HEK293 (cell line): Measurements from ENCODE around the gene INPP4B.

Experiments
- CTCF ChIA-PET: fragments of 350-600 bp; formaldehyde crosslinking; extraction: SDS; loops from one replicate; lab custom pipeline; 2021; ENCODE audit warnings: antibody characterized with exemption; lab: Yijun Ruan, JAX
- POLR2A ChIA-PET: fragments of 300-600 bp; formaldehyde crosslinking; extraction: SDS; loops from one replicate; lab custom pipeline; 2020; ENCODE audit warnings: antibody characterized with exemption, inconsistent platforms; lab: Yijun Ruan, JAX
- H3K27ac ChIP-seq: fragments of 200-500 bp; sonication (Bioruptor generic); 2 replicates; pipeline ENCODE4 v1.5.1; 2014; ENCODE audit warnings: low read depth, low read length, control low read depth, inconsistent platforms; ENCODE audit errors: extremely low read depth
- H3K36me3 ChIP-seq, 2 experiments: fragments of 200-500 bp in 1 of 2; sonication (Bioruptor generic) in 1 of 2; 1 replicate in 1 of 2; 2 replicates in 1 of 2; pipeline ENCODE4 v1.5.1; 2014 to 2017; ENCODE audit warnings: inconsistent platforms in 2 of 2, low read length in 2 of 2; ENCODE audit not compliant: control insufficient read depth in 2 of 2, insufficient read depth in 1 of 2
- H3K4me1 ChIP-seq: fragments of 200-500 bp; sonication (Bioruptor generic); 2 replicates; pipeline ENCODE4 v1.5.1; 2014; ENCODE audit warnings: mild to moderate bottlenecking, low read length, inconsistent platforms; ENCODE audit not compliant: control insufficient read depth, insufficient read depth
- H3K4me3 ChIP-seq: 2 replicates; pipeline ENCODE4 v1.5.1; 2011; ENCODE audit warnings: low read depth, mild to moderate bottlenecking, control low read depth, low read length, moderate library complexity
- H3K9me3 ChIP-seq: fragments of 200-500 bp; sonication (Bioruptor generic); 2 replicates; pipeline ENCODE4 v1.5.1; 2014; ENCODE audit warnings: low read depth, low read length, inconsistent platforms; ENCODE audit not compliant: control insufficient read depth, insufficient read depth
- ATF2 ChIP-seq: fragments of 450-650 bp; formaldehyde crosslinking; IDR thresholded peaks from 2 replicates; pipeline ENCODE4 v1.5.1; 2016; ENCODE audit warnings: missing biosample characterization, missing genetic modification characterization, low read depth
- GLI4 ChIP-seq: fragments of 450-650 bp; formaldehyde crosslinking; IDR thresholded peaks from 2 replicates; pipeline ENCODE4 v1.5.1; 2016; ENCODE audit warnings: missing biosample characterization, missing genetic modification characterization
- ZBTB1 ChIP-seq: fragments of 450-650 bp; formaldehyde crosslinking; IDR thresholded peaks from 2 replicates; pipeline ENCODE4 v1.5.1; 2016; ENCODE audit warnings: missing biosample characterization, missing genetic modification characterization
- ZBTB11 ChIP-seq: fragments of 450-650 bp; formaldehyde crosslinking; conservative IDR thresholded peaks from 2 replicates; pipeline ENCODE4 v1.5.1; 2016; ENCODE audit warnings: low read depth, missing biosample characterization, missing genetic modification characterization
- ZBTB20 ChIP-seq: fragments of 450-650 bp; formaldehyde crosslinking; IDR thresholded peaks from 2 replicates; pipeline ENCODE4 v1.5.1; 2016; ENCODE audit warnings: missing biosample characterization, missing genetic modification characterization
- ZFP3 ChIP-seq: fragments of 450-650 bp; formaldehyde crosslinking; IDR thresholded peaks from 2 replicates; pipeline ENCODE4 v1.5.1; 2016; ENCODE audit warnings: low read depth, missing biosample characterization, missing genetic modification characterization
- ZNF114 ChIP-seq: fragments of 450-650 bp; formaldehyde crosslinking; IDR thresholded peaks from 2 replicates; pipeline ENCODE4 v1.5.0; 2017; ENCODE audit warnings: missing biosample characterization, missing genetic modification characterization
- ZNF248 ChIP-seq: fragments of 450-650 bp; formaldehyde crosslinking; IDR thresholded peaks from 2 replicates; pipeline ENCODE4 v1.5.1; 2017; ENCODE audit warnings: missing biosample characterization, missing genetic modification characterization
- ZNF280C ChIP-seq: fragments of 450-650 bp; formaldehyde crosslinking; IDR thresholded peaks from 2 replicates; pipeline ENCODE4 v1.5.1; 2016; ENCODE audit warnings: missing biosample characterization, missing genetic modification characterization
- ZNF48 ChIP-seq: fragments of 450-650 bp; formaldehyde crosslinking; IDR thresholded peaks from 2 replicates; pipeline ENCODE4 v1.5.1; 2016; ENCODE audit warnings: missing biosample characterization, missing genetic modification characterization
- ZNF558 ChIP-seq: fragments of 450-650 bp; formaldehyde crosslinking; IDR thresholded peaks from 2 replicates; pipeline ENCODE4 v1.5.1; 2016; ENCODE audit warnings: missing biosample characterization, missing genetic modification characterization

INPP4B gene

DNA sequence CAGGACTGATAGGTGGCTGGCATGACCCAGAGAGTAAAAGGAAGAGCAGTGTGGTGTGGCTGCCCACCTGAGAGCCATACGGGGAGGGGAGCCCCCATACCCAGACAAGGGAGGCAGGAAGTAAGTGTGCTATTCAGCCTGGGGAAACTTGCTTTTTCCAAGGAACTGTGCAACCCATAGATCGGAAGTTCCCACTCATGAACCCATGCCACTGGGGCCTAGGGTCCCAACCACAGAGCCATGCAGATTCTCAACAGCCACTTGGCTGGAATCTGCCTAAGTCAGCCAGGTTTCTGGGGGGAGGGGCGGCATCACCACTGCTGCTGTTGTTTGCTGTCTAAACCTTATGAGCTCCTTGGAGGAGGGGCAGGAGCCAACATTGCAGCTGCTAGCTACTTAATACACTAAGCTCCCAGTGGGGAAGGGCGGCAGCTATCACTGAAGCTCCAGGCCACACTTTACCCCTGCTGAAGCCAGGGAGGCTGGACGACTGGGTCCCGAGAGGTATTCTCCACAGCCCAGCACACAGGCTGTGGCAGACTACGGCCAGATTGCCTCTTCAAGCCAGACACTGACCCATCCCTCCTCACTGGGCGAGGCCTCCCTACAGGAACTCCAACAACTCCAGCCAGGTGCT lies 410.4 kb downstream of the INPP4B start:
- no peak overlapping the region for H3K4me3 ChIP-seq
- TF ChIP-seq ZNF114 (no peak), ZNF248 (tag by site-specific recombination) (no peak)
- TF ChIP-seq, all 188 proteins: peak for 0
- ChIA-PET POLR2A (no interaction called here), CTCF (no interaction called here)
- no peaks in the 10 kb centered on the region for H3K4me1 ChIP-seq
- H3K9me3 ChIP-seq = no peaks in the 10 kb centered on the region
- no peaks in the 10 kb centered on the region for H3K36me3 ChIP-seq
- no peak overlapping the region for H3K27ac ChIP-seq

DNA sequence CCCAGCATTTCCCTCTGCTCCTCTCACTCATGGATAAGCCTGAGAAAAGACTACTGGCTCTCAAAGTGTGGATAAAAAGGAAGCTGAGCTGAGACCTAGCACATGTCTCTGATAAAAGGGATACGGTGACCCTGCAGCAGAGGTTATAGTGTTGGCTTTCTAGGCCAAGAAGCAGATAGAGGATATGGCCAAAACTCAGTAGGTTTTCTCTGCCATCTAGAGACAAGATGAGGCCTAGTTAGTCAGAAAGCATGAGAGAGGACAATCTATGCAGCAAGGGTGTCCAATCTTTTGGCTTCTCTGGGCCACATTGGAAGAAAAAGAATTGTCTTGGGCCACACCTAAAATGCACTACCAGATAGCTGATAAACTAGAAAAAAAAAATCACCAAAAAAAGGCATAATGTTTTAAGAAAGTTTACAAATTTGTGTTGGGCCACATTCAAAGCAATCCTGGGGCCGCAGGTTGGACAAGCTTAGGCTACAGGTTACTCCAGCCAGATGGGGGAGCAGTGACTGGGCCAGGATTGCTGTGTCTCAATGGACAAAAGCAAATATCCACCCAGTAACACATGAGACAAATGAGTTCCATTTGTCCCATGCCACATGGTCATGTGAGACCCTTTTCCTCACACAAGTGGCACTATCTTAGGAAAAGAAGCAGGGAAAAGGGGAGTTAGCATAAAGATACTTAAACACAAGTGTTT lies 411.4 kb downstream of the INPP4B start:
- Histone ChIP-seq H3K27ac (no peak overlapping the region), H3K4me1 (no peaks in the 10 kb centered on the region), H3K4me3 (no peak overlapping the region), H3K36me3 (no peaks in the 10 kb centered on the region), H3K9me3 (no peaks in the 10 kb centered on the region)
- ChIA-PET POLR2A (no interaction called here), CTCF (no interaction called here)
- no peak for TF ChIP-seq ZFP3

DNA sequence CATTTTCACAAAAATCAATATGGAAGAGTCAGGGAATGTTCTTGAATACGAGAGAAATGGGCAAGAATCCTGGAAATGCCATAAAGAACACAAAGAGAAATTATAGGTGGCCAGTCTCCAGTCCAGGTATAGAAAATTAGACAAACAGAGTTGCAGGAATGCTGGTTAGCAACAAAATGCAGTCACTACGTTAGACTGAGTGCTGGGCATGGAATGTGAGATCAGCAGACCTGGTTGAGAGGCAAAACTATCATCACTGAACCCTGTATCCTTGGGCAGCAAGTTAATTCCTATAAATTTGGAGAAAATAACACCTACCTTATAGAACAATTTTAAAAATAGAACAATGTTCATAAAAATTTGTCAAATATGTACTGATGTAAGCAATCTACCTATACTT lies 417.4 kb downstream of the INPP4B start:
- ChIA-PET CTCF (no interaction called here), POLR2A (no interaction called here)
- H3K4me1 ChIP-seq = no peaks in the 10 kb centered on the region
- no peaks in the 10 kb centered on the region for H3K9me3 ChIP-seq
- no peak overlapping the region for H3K4me3 ChIP-seq
- H3K27ac ChIP-seq = no peak overlapping the region
- no peaks in the 10 kb centered on the region for H3K36me3 ChIP-seq
- no peak for TF ChIP-seq ZBTB20 (tag by site-specific recombination)
- no peak for TF ChIP-seq ATF2 (tag by site-specific recombination)
- no peak for TF ChIP-seq GLI4 (tag by site-specific recombination)
- TF ChIP-seq ZBTB11 (tag by site-specific recombination) = no peak
- TF ChIP-seq ZBTB1 (tag by site-specific recombination) = no peak
- no peak for TF ChIP-seq ZNF280C (tag by site-specific recombination)
- TF ChIP-seq ZNF558 (tag by site-specific recombination) = no peak
- no peak for TF ChIP-seq ZNF48 (tag by site-specific recombination)
